Erythroblast (primary cell): ENCODE measurements around the gene DSCAM.
A peak's percentile ranks its signal among the peaks of the same experiment; 100 is the strongest.

Experiments used
- DNase-seq, 2 experiments: peaks; one replicate each; lab custom pipeline; 2025; lab: John Stamatoyannopoulos, UW
- GATA1 ChIP-seq: IDR thresholded peaks from 2 replicates; pipeline ENCODE4 v1.6.1; 2011; ENCODE audit warnings: low read depth, mild to moderate bottlenecking, control low read depth, low read length, moderate library complexity
- POLR2A ChIP-seq: IDR thresholded peaks from 2 replicates; pipeline ENCODE4 v1.6.1; 2011; ENCODE audit warnings: mild to moderate bottlenecking, low read length

The DSCAM gene

GRCh38 chr21:40140675-40141074 lies 706.3 kb downstream of the DSCAM start:
- DNase-seq = no peak
- TF ChIP-seq GATA1 (no peak), POLR2A (no peak)

GRCh38 chr21:40139636-40140035 lies 707.3 kb downstream of the DSCAM start:
- TF ChIP-seq GATA1 (no peak), POLR2A (no peak)

GRCh38 chr21:40136571-40136970 lies 710.4 kb downstream of the DSCAM start:
- TF ChIP-seq GATA1 (no peak), POLR2A (no peak)

More at GRCh38 chr21:40139636-40140035, 707.3 kb downstream of the DSCAM start:
- DNase-seq = no peak

GRCh38 chr21:40134731-40135492 lies 712.0 kb downstream of the DSCAM start:
- no peak for DNase-seq
- TF ChIP-seq GATA1 = no peak
- no peak for TF ChIP-seq POLR2A

More at GRCh38 chr21:40136571-40136970, 710.4 kb downstream of the DSCAM start:
- no peak for DNase-seq

- TF ChIP-seq POLR2A (no peak), GATA1 (no peak)
- DNase-seq = no peak
Observed at GRCh38 chr21:40130476-40130875, 716.5 kb downstream of the DSCAM start.

- no peak for DNase-seq
- TF ChIP-seq GATA1 (no peak), POLR2A (no peak)
Observed at GRCh38 chr21:40129809-40130208, 717.1 kb downstream of the DSCAM start.

- no peak for DNase-seq
- TF ChIP-seq POLR2A (no peak), GATA1 (no peak)
Observed at GRCh38 chr21:40128891-40129290, 718.1 kb downstream of the DSCAM start.

GRCh38 chr21:40120940-40121575 lies 725.9 kb downstream of the DSCAM start:
- DNase-seq = peak in 1 of 2 experiments; percentile 13
- TF ChIP-seq GATA1 (no peak), POLR2A (no peak)

- DNase-seq = no peak
- TF ChIP-seq GATA1 = no peak
- TF ChIP-seq POLR2A = no peak
Observed at GRCh38 chr21:40118527-40118926, 728.4 kb downstream of the DSCAM start.

- DNase-seq = no peak
- TF ChIP-seq POLR2A = no peak
- TF ChIP-seq GATA1 = no peak
Observed at GRCh38 chr21:40117236-40117635, 729.7 kb downstream of the DSCAM start.

GRCh38 chr21:40115775-40116174 lies 731.2 kb downstream of the DSCAM start:
- DNase-seq = no peak
- TF ChIP-seq POLR2A (no peak), GATA1 (no peak)

GRCh38 chr21:40102682-40103081 lies 744.3 kb downstream of the DSCAM start:
- TF ChIP-seq GATA1 (no peak), POLR2A (no peak)
- DNase-seq = no peak

GRCh38 chr21:40099809-40100208 lies 747.1 kb downstream of the DSCAM start:
- DNase-seq = no peak

GRCh38 chr21:40095477-40095876 lies 751.5 kb downstream of the DSCAM start:
- no peak for DNase-seq
- TF ChIP-seq POLR2A (no peak), GATA1 (no peak)

More at GRCh38 chr21:40099809-40100208, 747.1 kb downstream of the DSCAM start:
- TF ChIP-seq GATA1 (no peak), POLR2A (no peak)
